ENCODE results near the gene KCNAB2.

KCNAB2 gene

GRCh38 chr1:6124746-6125365, 79.2 kb downstream of the KCNAB2 start:
- no peak for FAIRE-seq
- DNase-seq (ENCODE audit: insufficient read length, low spot score): no peak

- FAIRE-seq (no peak), DNase-seq (ENCODE audit: insufficient read length, low spot score) (no peak)
These were observed 79.7 kb downstream of the KCNAB2 start for GRCh38 chr1:6125366-6125765.

DNA sequence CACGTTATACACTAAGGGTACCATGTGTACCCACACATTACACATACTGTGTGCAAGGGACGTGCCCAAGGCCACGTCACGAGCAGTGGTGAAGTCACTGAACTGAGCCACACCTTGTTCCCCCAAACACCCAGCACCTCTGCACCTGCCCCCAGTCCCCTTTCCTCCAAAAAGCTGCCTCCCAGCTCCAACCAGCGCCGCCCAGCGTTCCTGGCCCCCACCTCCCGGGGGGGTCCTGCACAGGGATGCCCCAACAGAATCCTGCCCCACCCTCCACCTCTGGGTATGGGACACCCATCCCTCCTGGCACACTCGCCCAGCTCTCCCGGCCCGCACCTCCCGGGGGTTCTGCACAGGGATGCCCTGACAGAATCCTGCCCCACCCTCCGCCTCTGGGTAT, 80.3 kb downstream of the KCNAB2 start:
- FAIRE-seq (no peak), DNase-seq (ENCODE audit: insufficient read length, low spot score) (no peak)

GRCh38 chr1:6126521-6127067, 80.9 kb downstream of the KCNAB2 start:
- FAIRE-seq (no peak), DNase-seq (ENCODE audit: insufficient read length, low spot score) (no peak)

DNA sequence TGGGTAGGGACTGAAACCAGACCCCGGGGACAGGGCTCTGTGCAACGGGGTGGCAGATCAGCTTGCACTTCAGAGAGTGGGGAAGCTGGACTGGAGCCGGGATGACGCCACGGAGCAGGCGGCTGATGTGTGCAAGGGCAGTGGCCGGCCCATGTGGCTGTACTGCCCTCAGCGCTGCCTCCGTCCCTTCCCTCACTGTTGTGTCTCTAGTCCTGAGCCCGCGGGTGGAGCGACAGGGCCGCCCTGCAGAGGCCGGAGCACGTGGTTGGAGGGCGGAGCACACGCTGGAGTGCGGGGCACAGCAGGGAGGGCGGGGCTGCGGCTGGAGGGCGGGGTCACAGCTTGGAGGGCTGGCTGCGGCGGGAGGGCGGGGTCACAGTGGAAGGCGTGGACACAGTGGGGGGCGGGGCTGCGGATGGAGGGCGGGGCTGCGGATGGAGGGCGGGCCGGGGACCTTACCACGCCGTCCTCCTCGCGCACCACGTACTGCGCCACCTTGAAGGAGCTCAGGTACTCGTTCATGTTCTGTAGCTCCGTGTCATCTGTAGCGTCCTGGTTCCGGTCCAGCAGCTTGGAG, 82.0 kb downstream of the KCNAB2 start:
- DNase-seq (ENCODE audit: insufficient read length, low spot score) (peak; percentile 70), FAIRE-seq (no peak)

GRCh38 chr1:6128276-6129081, 82.8 kb downstream of the KCNAB2 start:
- DNase-seq (ENCODE audit: insufficient read length, low spot score): no peak
- FAIRE-seq: no peak

- FAIRE-seq (no peak), DNase-seq (ENCODE audit: insufficient read length, low spot score) (no peak)
These were observed 83.6 kb downstream of the KCNAB2 start for GRCh38 chr1:6129313-6129712.

DNA sequence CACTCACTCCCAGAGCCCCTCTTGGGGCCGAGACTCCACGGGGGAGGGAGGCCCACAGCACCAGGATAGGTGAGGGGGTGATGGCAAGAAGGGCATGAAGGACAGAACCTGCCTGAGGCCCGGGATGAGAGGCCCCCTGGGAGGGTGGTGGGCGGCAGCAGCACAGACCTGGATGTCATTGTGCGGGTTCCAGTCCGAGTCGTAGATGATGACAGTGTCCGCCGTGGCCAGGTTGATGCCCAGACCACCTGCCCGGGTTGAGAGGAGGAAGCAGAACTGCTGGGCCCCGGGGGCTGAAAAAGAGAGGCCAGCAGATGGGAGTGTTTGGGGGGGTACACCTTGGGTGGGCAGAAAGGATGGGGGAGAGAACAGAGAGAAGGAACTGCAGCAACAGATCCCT, 84.3 kb downstream of the KCNAB2 start:
- FAIRE-seq: no peak
- no peak for DNase-seq (ENCODE audit: insufficient read length, low spot score)

- no peak for DNase-seq (ENCODE audit: insufficient read length, low spot score)
- FAIRE-seq: no peak
These were observed 84.9 kb downstream of the KCNAB2 start for GRCh38 chr1:6130596-6130995.

- no peak for DNase-seq (ENCODE audit: insufficient read length, low spot score)
- FAIRE-seq: no peak
These were observed 85.9 kb downstream of the KCNAB2 start for GRCh38 chr1:6131561-6131960.

DNA sequence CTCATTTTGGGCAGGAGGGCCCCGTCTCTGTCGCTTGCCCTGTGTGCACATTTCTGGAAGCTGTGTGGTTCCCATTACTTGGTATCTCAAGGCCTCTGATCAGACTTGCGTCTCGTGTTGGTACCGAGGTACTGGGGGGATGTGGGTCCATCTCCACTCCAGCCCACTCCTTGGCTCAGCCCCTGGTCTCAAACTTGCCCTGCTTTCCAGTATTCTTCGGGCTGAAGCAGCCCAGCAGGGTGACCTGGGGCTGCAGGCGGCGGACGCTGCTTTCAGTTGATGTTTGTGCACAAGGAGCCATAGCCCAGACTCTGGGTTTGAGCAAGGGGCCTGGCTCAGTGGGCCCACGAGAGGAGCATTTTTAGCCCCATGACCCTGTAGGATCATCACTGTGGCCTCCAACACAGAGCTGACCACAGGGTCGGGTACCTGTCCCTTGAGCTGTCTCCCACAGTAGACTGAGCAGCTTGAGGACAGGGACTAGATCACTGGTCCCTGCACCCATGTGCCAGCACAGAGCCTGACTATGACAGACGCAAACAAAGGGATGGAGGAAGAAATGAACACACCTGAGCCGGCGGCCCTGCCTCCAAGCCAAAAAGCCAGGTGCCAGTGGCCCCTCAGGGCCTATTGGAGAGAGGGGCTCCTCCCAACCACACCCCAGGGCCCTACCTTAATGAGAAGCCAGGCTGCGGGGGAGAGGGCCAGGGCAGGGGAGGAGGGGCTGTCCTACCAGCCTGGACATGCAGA, 87.6 kb downstream of the KCNAB2 start:
- FAIRE-seq: no peak

DNA sequence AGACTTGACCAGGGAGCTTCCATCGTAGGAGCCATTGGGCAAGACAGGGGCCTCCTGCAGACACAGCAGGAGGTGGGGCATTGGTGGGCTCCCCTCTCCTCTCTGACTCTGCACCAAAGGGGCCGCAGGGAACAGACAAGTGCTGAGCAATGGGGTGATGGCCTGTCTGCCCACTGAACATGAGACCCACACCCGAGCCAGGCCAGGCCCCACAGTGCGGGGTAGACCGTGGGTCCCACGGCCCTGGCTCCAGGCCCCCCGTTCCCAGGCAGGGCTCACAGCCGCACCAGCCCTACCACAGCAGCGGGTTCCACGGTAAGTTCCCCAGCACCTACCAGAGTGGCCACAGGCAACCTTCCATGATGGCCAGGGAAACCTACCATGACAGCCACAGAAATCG, 88.5 kb downstream of the KCNAB2 start:
- DNase-seq (ENCODE audit: insufficient read length, low spot score) (no peak), FAIRE-seq (no peak)

More for the DNA sequence above, 87.6 kb downstream of the KCNAB2 start:
- DNase-seq (ENCODE audit: insufficient read length, low spot score): no peak

DNA sequence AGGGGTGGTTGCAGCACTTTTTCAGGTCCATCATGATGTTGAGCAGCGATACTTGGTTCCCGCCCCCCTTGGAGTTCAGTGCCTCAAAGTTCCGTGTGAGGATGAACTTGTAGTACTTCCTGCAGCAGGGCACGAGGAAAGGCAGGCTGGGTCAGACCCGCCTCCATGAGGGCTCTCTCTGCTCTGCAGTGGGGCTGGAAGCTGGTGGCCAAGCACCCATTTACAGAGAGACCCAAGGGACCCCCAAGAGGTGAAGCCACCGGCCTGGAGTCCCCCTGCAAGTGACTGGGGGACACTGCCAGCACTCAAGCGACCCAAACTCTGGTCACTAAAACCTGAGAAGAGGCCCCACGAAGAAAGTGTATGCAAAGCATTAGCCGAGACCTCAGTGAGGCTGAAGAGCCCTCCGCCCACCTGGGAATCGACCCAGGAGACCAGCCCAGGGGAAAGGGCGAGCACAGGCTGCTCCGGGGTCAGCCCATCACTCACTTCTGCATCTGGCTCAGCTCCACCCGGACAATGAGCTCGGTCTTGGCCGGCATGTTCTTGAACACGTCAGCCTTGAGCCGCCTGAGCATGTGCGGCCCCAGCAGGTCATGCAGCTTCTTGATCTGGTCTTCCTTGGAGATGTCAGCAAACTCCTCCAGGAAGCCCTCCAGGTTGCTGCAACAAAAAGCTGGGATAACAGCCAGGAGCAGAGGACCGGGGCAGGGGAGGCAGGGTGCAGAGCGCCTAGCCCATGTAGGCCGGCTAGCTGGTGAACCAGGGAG, 89.2 kb downstream of the KCNAB2 start:
- FAIRE-seq (no peak), DNase-seq (ENCODE audit: insufficient read length, low spot score) (no peak)

GRCh38 chr1:6136516-6137220, 91.0 kb downstream of the KCNAB2 start:
- DNase-seq (ENCODE audit: insufficient read length, low spot score) (no peak), FAIRE-seq (no peak)

GRCh38 chr1:6137758-6138157, 92.1 kb downstream of the KCNAB2 start:
- DNase-seq (ENCODE audit: insufficient read length, low spot score) (no peak), FAIRE-seq (no peak)

GRCh38 chr1:6140413-6140812, 94.7 kb downstream of the KCNAB2 start:
- no peak for FAIRE-seq

GRCh38 chr1:6141592-6141991, 95.9 kb downstream of the KCNAB2 start:
- FAIRE-seq (no peak), DNase-seq (ENCODE audit: insufficient read length, low spot score) (no peak)

More at GRCh38 chr1:6140413-6140812, 94.7 kb downstream of the KCNAB2 start:
- no peak for DNase-seq (ENCODE audit: insufficient read length, low spot score)

GRCh38 chr1:6142036-6142621, 96.4 kb downstream of the KCNAB2 start:
- FAIRE-seq: no peak

GRCh38 chr1:6142734-6143133, 97.0 kb downstream of the KCNAB2 start:
- FAIRE-seq: no peak

More at GRCh38 chr1:6142036-6142621, 96.4 kb downstream of the KCNAB2 start:
- no peak for DNase-seq (ENCODE audit: insufficient read length, low spot score)

More at GRCh38 chr1:6142734-6143133, 97.0 kb downstream of the KCNAB2 start:
- no peak for DNase-seq (ENCODE audit: insufficient read length, low spot score)
